Neural cell (in vitro differentiated cells): Measurements from ENCODE around the gene AFG1L. TPM values are rescaled to one million over a fixed set of nuclear protein-coding genes. Genes with fewer than 3 reads are reported as not detected.

Experiments
- H2AFZ ChIP-seq: fragments of 200-600, 300-800 bp; sonication (generic), shearing (Covaris generic); 2 replicates; pipeline ENCODE4 v1.6.0; 2014; ENCODE audit warnings: low read depth, mild to moderate bottlenecking, antibody characterized with exemption, low read length, moderate library complexity
- H3F3A ChIP-seq: fragments of 200-600 bp; shearing (Covaris generic); 2 replicates; pipeline ENCODE4 v1.6.1; 2016; ENCODE audit warnings: mild to moderate bottlenecking, moderate library complexity, mixed read lengths, antibody characterized with exemption, low read length; ENCODE audit not compliant: insufficient read depth, poor library complexity, severe bottlenecking
- H3K27ac ChIP-seq: fragments of 200-600, 300-800 bp; sonication (generic), shearing (Covaris generic); 2 replicates; pipeline ENCODE4 v1.5.1; 2014; ENCODE audit warnings: mild to moderate bottlenecking, low read length, moderate library complexity
- H3K27me3 ChIP-seq: fragments of 300-800, 200-600 bp; sonication (generic), shearing (Covaris generic); 2 replicates; pipeline ENCODE4 v1.6.0; 2014; ENCODE audit warnings: mild to moderate bottlenecking, low read depth, low read length, moderate library complexity; ENCODE audit not compliant: insufficient read depth
- H3K36me3 ChIP-seq: fragments of 300-800, 200-600 bp; sonication (generic), shearing (Covaris generic); 2 replicates; pipeline ENCODE4 v1.5.1; 2014; ENCODE audit warnings: mild to moderate bottlenecking, antibody characterized with exemption, low read length, moderate library complexity; ENCODE audit not compliant: insufficient read depth
- H3K4me2 ChIP-seq: fragments of 300-800, 200-600 bp; sonication (generic), shearing (Covaris generic); 2 replicates; pipeline ENCODE4 v1.6.0; 2014; ENCODE audit warnings: mild to moderate bottlenecking, low read length
- H3K4me3 ChIP-seq: fragments of 300-800, 200-600 bp; sonication (generic), shearing (Covaris generic); 2 replicates; pipeline ENCODE4 v1.5.1; 2014; ENCODE audit warnings: mild to moderate bottlenecking, low read length, moderate library complexity
- H3K79me2 ChIP-seq: fragments of 200-600 bp; shearing (Covaris generic); replicated peaks from 2 replicates; pipeline ENCODE4 v1.6.0; 2014; ENCODE audit warnings: mild to moderate bottlenecking, low read length, moderate library complexity; ENCODE audit not compliant: insufficient read depth
- H3K9ac ChIP-seq: fragments of 300-800, 200-600 bp; sonication (generic), shearing (Covaris generic); 2 replicates; pipeline ENCODE4 v1.6.1; 2016; ENCODE audit warnings: mild to moderate bottlenecking, low read length, mixed read lengths
- H3K9me2 ChIP-seq: fragments of 200-600 bp; shearing (Covaris generic); 2 replicates; pipeline ENCODE4 v1.6.1; 2016; ENCODE audit warnings: mild to moderate bottlenecking, low read length, mixed read lengths; ENCODE audit not compliant: insufficient read depth
- H3K9me3 ChIP-seq: fragments of 200-600, 300-800 bp; sonication (generic), shearing (Covaris generic); 2 replicates; pipeline ENCODE4 v1.6.1; 2016; ENCODE audit warnings: mild to moderate bottlenecking, mixed run types, low read length, moderate library complexity, mixed read lengths
- H4K20me1 ChIP-seq: fragments of 200-600 bp; shearing (Covaris generic); 2 replicates; pipeline ENCODE4 v1.6.1; 2016; ENCODE audit warnings: mild to moderate bottlenecking, mixed run types; ENCODE audit not compliant: insufficient read depth
- EP300 ChIP-seq: fragments of 450-650 bp; conservative IDR thresholded peaks from 2 replicates; pipeline ENCODE4 v1.6.1; 2014; ENCODE audit warnings: antibody characterized with exemption, mild to moderate bottlenecking, moderate library complexity; ENCODE audit not compliant: poor library complexity, severe bottlenecking
- EZH2 ChIP-seq: fragments of 200-600, 300-800 bp; shearing (Covaris generic), sonication (generic); IDR thresholded peaks from 2 replicates; pipeline ENCODE4 v1.6.1; 2014; ENCODE audit warnings: antibody characterized with exemption, low read length, borderline replicate concordance, mild to moderate bottlenecking; ENCODE audit not compliant: insufficient read depth, poor library complexity, severe bottlenecking
- MXI1 ChIP-seq: fragments of 450-650 bp; conservative IDR thresholded peaks from 2 replicates; pipeline ENCODE4 v1.6.1; 2014; ENCODE audit warnings: antibody characterized with exemption, mild to moderate bottlenecking; ENCODE audit not compliant: poor library complexity, severe bottlenecking
- POLR2AphosphoS5 ChIP-seq: IDR thresholded peaks from 2 replicates; pipeline ENCODE4 v1.6.1; 2012
- RAD21 ChIP-seq: fragments of 450-650 bp; conservative IDR thresholded peaks from 2 replicates; pipeline ENCODE4 v1.6.1; 2014; ENCODE audit warnings: antibody characterized with exemption, mild to moderate bottlenecking, moderate library complexity
- SMC3 ChIP-seq: fragments of 450-650 bp; conservative IDR thresholded peaks from 2 replicates; pipeline ENCODE4 v1.6.1; 2014; ENCODE audit warnings: antibody characterized with exemption, mild to moderate bottlenecking, moderate library complexity; ENCODE audit not compliant: poor library complexity
- TAF1 ChIP-seq: IDR thresholded peaks from 2 replicates; pipeline ENCODE4 v1.6.1; 2012; ENCODE audit warnings: low read depth
- polyA plus RNA-seq: library from polyadenylated mRNA; depleted of rRNA; stranded (reverse); fragments of >200 nt; gene quantifications from 2 replicates; pipeline ENCODE4 v1.2.3, GENCODE V29; 2014
- TF ChIP-seq, protein P1 (sequence below): IDR thresholded peaks from 2 replicates; pipeline ENCODE4 v1.6.1; 2012; ENCODE audit warnings: borderline replicate concordance
- TF ChIP-seq, protein P2 (sequence below): fragments of 450-650 bp; IDR thresholded peaks from 2 replicates; pipeline ENCODE4 v1.5.1; 2014; ENCODE audit warnings: antibody characterized with exemption, mild to moderate bottlenecking, moderate library complexity; ENCODE audit not compliant: poor library complexity, severe bottlenecking

The AFG1L gene
- polyA plus RNA-seq, 1 donor from 2014 or later: 3.3 TPM

DNA sequence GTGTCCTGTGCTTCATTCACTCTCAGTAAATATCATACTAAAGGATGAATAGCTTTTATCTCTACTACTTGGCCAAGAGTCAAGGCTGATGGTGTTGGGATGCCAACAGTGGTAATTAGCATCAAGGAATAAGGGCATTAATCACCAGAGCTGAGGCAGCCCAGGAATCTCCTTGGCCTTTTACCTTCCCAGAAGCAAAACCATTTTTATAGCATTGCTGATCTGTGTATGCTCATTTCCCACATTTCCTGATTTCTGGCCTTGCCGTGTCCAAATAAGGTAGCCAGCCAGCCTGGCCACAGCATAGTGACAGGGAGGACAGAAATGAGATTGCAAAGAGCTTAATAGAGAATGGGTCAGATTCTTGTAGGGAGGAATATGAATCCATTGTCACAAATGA, 189.2 kb downstream of the AFG1L start:
- Histone ChIP-seq H3K27me3 (no peaks in the 10 kb centered on the region), H4K20me1 (no peaks in the 10 kb centered on the region), H3K4me2 (no peak overlapping the region), H3K79me2 (no peaks in the 10 kb centered on the region), H3K9me3 (no peaks in the 10 kb centered on the region), H2AFZ (no peak overlapping the region), H3K9ac (no peak overlapping the region), H3K36me3 (no peaks in the 10 kb centered on the region), H3K27ac (no peak overlapping the region), H3K9me2 (no peaks in the 10 kb centered on the region), H3F3A (no peaks in the 10 kb centered on the region), H3K4me3 (no peak overlapping the region)
- TF ChIP-seq EP300: no peak
- no peak for TF ChIP-seq TAF1
- TF ChIP-seq SMC3: no peak
- TF ChIP-seq, protein P1, sequence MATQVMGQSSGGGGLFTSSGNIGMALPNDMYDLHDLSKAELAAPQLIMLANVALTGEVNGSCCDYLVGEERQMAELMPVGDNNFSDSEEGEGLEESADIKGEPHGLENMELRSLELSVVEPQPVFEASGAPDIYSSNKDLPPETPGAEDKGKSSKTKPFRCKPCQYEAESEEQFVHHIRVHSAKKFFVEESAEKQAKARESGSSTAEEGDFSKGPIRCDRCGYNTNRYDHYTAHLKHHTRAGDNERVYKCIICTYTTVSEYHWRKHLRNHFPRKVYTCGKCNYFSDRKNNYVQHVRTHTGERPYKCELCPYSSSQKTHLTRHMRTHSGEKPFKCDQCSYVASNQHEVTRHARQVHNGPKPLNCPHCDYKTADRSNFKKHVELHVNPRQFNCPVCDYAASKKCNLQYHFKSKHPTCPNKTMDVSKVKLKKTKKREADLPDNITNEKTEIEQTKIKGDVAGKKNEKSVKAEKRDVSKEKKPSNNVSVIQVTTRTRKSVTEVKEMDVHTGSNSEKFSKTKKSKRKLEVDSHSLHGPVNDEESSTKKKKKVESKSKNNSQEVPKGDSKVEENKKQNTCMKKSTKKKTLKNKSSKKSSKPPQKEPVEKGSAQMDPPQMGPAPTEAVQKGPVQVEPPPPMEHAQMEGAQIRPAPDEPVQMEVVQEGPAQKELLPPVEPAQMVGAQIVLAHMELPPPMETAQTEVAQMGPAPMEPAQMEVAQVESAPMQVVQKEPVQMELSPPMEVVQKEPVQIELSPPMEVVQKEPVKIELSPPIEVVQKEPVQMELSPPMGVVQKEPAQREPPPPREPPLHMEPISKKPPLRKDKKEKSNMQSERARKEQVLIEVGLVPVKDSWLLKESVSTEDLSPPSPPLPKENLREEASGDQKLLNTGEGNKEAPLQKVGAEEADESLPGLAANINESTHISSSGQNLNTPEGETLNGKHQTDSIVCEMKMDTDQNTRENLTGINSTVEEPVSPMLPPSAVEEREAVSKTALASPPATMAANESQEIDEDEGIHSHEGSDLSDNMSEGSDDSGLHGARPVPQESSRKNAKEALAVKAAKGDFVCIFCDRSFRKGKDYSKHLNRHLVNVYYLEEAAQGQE: no peak
- no peak for TF ChIP-seq EZH2
- no peak for TF ChIP-seq POLR2AphosphoS5
- TF ChIP-seq MXI1: no peak
- no peak for TF ChIP-seq RAD21
- TF ChIP-seq, protein P2, sequence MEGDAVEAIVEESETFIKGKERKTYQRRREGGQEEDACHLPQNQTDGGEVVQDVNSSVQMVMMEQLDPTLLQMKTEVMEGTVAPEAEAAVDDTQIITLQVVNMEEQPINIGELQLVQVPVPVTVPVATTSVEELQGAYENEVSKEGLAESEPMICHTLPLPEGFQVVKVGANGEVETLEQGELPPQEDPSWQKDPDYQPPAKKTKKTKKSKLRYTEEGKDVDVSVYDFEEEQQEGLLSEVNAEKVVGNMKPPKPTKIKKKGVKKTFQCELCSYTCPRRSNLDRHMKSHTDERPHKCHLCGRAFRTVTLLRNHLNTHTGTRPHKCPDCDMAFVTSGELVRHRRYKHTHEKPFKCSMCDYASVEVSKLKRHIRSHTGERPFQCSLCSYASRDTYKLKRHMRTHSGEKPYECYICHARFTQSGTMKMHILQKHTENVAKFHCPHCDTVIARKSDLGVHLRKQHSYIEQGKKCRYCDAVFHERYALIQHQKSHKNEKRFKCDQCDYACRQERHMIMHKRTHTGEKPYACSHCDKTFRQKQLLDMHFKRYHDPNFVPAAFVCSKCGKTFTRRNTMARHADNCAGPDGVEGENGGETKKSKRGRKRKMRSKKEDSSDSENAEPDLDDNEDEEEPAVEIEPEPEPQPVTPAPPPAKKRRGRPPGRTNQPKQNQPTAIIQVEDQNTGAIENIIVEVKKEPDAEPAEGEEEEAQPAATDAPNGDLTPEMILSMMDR: no peak

DNA sequence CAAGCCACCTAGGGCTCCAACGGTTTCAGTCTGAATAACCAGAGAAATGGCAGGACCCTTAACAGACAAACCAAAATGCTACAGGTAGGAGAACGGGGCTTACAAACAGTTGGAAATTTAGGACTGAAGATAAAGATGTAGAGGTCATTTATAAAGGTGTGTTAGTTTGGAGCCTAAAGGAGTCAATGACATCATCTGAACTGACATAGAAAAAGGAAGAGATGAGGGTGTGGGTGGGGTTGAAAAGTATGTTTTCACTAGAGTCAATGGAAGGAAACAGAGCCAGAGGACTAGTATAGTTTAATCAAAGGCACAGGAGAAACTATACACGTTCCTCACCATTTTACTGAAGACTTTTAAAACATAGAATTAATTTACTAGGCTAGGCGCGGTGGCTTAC, 194.8 kb downstream of the AFG1L start:
- Histone ChIP-seq H3K4me2 (no peak overlapping the region), H3K36me3 (no peaks in the 10 kb centered on the region), H3K27ac (no peak overlapping the region), H4K20me1 (no peaks in the 10 kb centered on the region), H3K27me3 (no peaks in the 10 kb centered on the region), H3K4me3 (no peak overlapping the region), H2AFZ (no peak overlapping the region), H3K9me3 (no peaks in the 10 kb centered on the region), H3F3A (no peaks in the 10 kb centered on the region), H3K9me2 (no peaks in the 10 kb centered on the region), H3K79me2 (no peaks in the 10 kb centered on the region), H3K9ac (no peak overlapping the region)
- TF ChIP-seq EZH2 (no peak), TAF1 (no peak), SMC3 (no peak), RAD21 (no peak), POLR2AphosphoS5 (no peak), EP300 (no peak), MXI1 (no peak)
- TF ChIP-seq, protein P1: no peak
- TF ChIP-seq, protein P2: no peak
